GM23338 (cell line): ENCODE measurements around the gene SQSTM1. TPM values are rescaled to one million over a fixed set of nuclear protein-coding genes. Genes with fewer than 3 reads are reported as not detected.

Source experiments
- ATAC-seq: fragments of 200-7000 bp; cut with Tn5 transposase; 3 replicates; pipeline ENCODE4 v1.9.1; 2020
- DNase-seq: peaks from one replicate; pipeline ENCODE4 v3.0.0-alpha.2; 2015; ENCODE audit warnings: low spot score
- H2AFZ ChIP-seq: fragments of 200-600 bp; sonication (generic); 2 replicates; pipeline ENCODE4 v1.8.0; 2016; ENCODE audit warnings: antibody characterized with exemption, mild to moderate bottlenecking, moderate library complexity
- H3F3A ChIP-seq: fragments of 200-600 bp; sonication (generic); replicated peaks from 2 replicates; pipeline ENCODE4 v1.8.0; 2017; ENCODE audit warnings: antibody characterized with exemption, mixed run types, low read depth
- H3K27ac ChIP-seq: fragments of 200-600 bp; sonication (generic); 2 replicates; pipeline ENCODE4 v1.6.1; 2016; ENCODE audit warnings: low read depth
- H3K27me3 ChIP-seq: fragments of 200-600 bp; sonication (generic); 2 replicates; pipeline ENCODE4 v1.8.0; 2016; ENCODE audit warnings: mild to moderate bottlenecking, mixed run types, moderate library complexity; ENCODE audit not compliant: insufficient read depth
- H3K36me3 ChIP-seq: fragments of 200-600 bp; sonication (generic); 2 replicates; pipeline ENCODE4 v1.8.0; 2016; ENCODE audit warnings: mild to moderate bottlenecking; ENCODE audit not compliant: insufficient read depth
- H3K4me1 ChIP-seq: fragments of 200-600 bp; sonication (generic); 2 replicates; pipeline ENCODE4 v1.8.0; 2016; ENCODE audit warnings: mild to moderate bottlenecking, moderate library complexity; ENCODE audit not compliant: insufficient read depth
- H3K4me2 ChIP-seq: fragments of 200-600 bp; sonication (generic); 2 replicates; pipeline ENCODE4 v1.7.1; 2017; ENCODE audit warnings: mixed run types
- H3K4me3 ChIP-seq: fragments of 200-600 bp; sonication (generic); 2 replicates; pipeline ENCODE4 v1.6.1; 2016; ENCODE audit warnings: mixed run types
- H3K79me2 ChIP-seq: fragments of 200-600 bp; sonication (generic); replicated peaks from 2 replicates; pipeline ENCODE4 v1.8.0; 2017; ENCODE audit warnings: mild to moderate bottlenecking; ENCODE audit not compliant: insufficient read depth
- H3K9me2 ChIP-seq: fragments of 200-600 bp; sonication (generic); 2 replicates; pipeline ENCODE4 v1.8.0; 2017; ENCODE audit not compliant: insufficient read depth
- H4K20me1 ChIP-seq: fragments of 200-600 bp; sonication (generic); replicated peaks from 2 replicates; pipeline ENCODE4 v1.8.0; 2017; ENCODE audit warnings: mild to moderate bottlenecking; ENCODE audit not compliant: insufficient read depth
- H3K27ac Mint-ChIP-seq: 2 replicates; pipeline ENCODE4 v1.8.0; 2020; ENCODE audit warnings: inconsistent platforms, mild to moderate bottlenecking, moderate library complexity, mixed read lengths
- H3K27me3 Mint-ChIP-seq: 3 replicates; pipeline ENCODE4 v1.8.0; 2022; ENCODE audit warnings: low read depth, mild to moderate bottlenecking, moderate library complexity, mixed read lengths, inconsistent platforms; ENCODE audit not compliant: insufficient read depth, poor library complexity
- H3K36me3 Mint-ChIP-seq: 3 replicates; pipeline ENCODE4 v1.8.0; 2021; ENCODE audit warnings: low read depth, mild to moderate bottlenecking, inconsistent platforms, moderate library complexity, mixed read lengths
- H3K4me1 Mint-ChIP-seq: 3 replicates; pipeline ENCODE4 v1.8.0; 2020; ENCODE audit warnings: mild to moderate bottlenecking, inconsistent platforms, mixed read lengths
- H3K4me3 Mint-ChIP-seq: 3 replicates; pipeline ENCODE4 v1.8.0; 2021; ENCODE audit warnings: moderate library complexity, mild to moderate bottlenecking, inconsistent platforms, mixed read lengths
- H3K9me3 Mint-ChIP-seq: 3 replicates; pipeline ENCODE4 v1.8.0; 2020; ENCODE audit warnings: moderate library complexity, mild to moderate bottlenecking, inconsistent platforms, mixed read lengths
- CREB1 ChIP-seq: fragments of 250-450 bp; sonication (Bioruptor Pico); IDR thresholded peaks from 2 replicates; pipeline ENCODE4 v1.5.0; 2020; ENCODE audit warnings: low read depth, mild to moderate bottlenecking, moderate library complexity
- EZH2phosphoT487 ChIP-seq: fragments of 200-600 bp; sonication (generic); IDR thresholded peaks from one replicate; pipeline ENCODE4 v1.8.1; 2018; ENCODE audit warnings: antibody characterized with exemption; ENCODE audit not compliant: unreplicated experiment
- JUNB ChIP-seq: IDR thresholded peaks from one replicate; pipeline ENCODE4 v1.6.1; 2016; ENCODE audit warnings: antibody characterized with exemption; ENCODE audit not compliant: unreplicated experiment
- NANOG ChIP-seq: IDR thresholded peaks from 2 replicates; pipeline ENCODE4 v1.6.1; 2016; ENCODE audit warnings: antibody characterized with exemption, borderline replicate concordance
- POLR2AphosphoS5 ChIP-seq: IDR thresholded peaks from 2 replicates; pipeline ENCODE4 v1.6.1; 2016; ENCODE audit warnings: antibody characterized with exemption, low read depth
- STAT1 ChIP-seq: IDR thresholded peaks from one replicate; pipeline ENCODE4 v1.6.1; 2016; ENCODE audit warnings: antibody characterized with exemption; ENCODE audit not compliant: unreplicated experiment
- ZNF114 ChIP-seq: fragments of 250-450 bp; sonication (Bioruptor Pico); IDR thresholded peaks from 2 replicates; pipeline ENCODE4 v1.5.0; 2020; ENCODE audit warnings: mild to moderate bottlenecking, moderate library complexity
- ZNF331 ChIP-seq: fragments of 250-450 bp; sonication (Bioruptor Pico); IDR thresholded peaks from 2 replicates; pipeline ENCODE4 v1.5.0; 2020; ENCODE audit warnings: low read depth, mild to moderate bottlenecking, moderate library complexity
- polyA plus RNA-seq: library from polyadenylated mRNA; unstranded; fragments of >200 nt; fragmentation: Nextera tagmentation; extraction: Ambion mirVana; gene quantifications from 2 replicates; pipeline ENCODE4 v1.2.1, GENCODE V29; 2016
- total RNA-seq: library from RNA; depleted of rRNA; stranded (reverse); fragments of >200 nt; shearing (Covaris generic); gene quantifications from 2 replicates; pipeline ENCODE4 v1.2.3, GENCODE V29; 2014
- TF ChIP-seq, protein P1 (sequence below): IDR thresholded peaks from one replicate; pipeline ENCODE4 v1.6.1; 2018; ENCODE audit warnings: antibody characterized with exemption; ENCODE audit not compliant: unreplicated experiment

The SQSTM1 gene
- total and polyA plus RNA-seq, 2 experiments from 2014 or later: 58.0 to 92.6 TPM

GRCh38 chr5:179832039-179832745 is 11.5 kb downstream of the SQSTM1 start:
- H3K27ac ChIP-seq: 0 out of 2 replicates have a peak overlapping the region, but pooled peaks have one; percentile 45
- Mint-ChIP-seq H3K27ac (no peak overlapping the region), H3K36me3 (peaks cover 98% of the 10 kb centered on the region), H3K4me3 (no peak overlapping the region), H3K27me3 (peaks cover 26% of the 10 kb centered on the region), H3K4me1 (peaks cover 24% of the 10 kb centered on the region), H3K9me3 (peaks cover 11% of the 10 kb centered on the region)
- no peak overlapping the region for H2AFZ ChIP-seq
- H3F3A ChIP-seq: peaks cover 23% of the 10 kb centered on the region
- H3K36me3 ChIP-seq: peaks cover 30% of the 10 kb centered on the region
- H3K79me2 ChIP-seq: no peaks in the 10 kb centered on the region
- peaks cover 21% of the 10 kb centered on the region for H4K20me1 ChIP-seq
- ATAC-seq: no peak
- no peak overlapping the region for H3K4me2 ChIP-seq
- H3K4me1 ChIP-seq: peaks cover 23% of the 10 kb centered on the region
- H3K4me3 ChIP-seq: no peak overlapping the region
- H3K9me2 ChIP-seq: no peaks in the 10 kb centered on the region
- H3K27me3 ChIP-seq: no peaks in the 10 kb centered on the region
- no peak for DNase-seq
- TF ChIP-seq NANOG: no peak
- TF ChIP-seq, protein P1, sequence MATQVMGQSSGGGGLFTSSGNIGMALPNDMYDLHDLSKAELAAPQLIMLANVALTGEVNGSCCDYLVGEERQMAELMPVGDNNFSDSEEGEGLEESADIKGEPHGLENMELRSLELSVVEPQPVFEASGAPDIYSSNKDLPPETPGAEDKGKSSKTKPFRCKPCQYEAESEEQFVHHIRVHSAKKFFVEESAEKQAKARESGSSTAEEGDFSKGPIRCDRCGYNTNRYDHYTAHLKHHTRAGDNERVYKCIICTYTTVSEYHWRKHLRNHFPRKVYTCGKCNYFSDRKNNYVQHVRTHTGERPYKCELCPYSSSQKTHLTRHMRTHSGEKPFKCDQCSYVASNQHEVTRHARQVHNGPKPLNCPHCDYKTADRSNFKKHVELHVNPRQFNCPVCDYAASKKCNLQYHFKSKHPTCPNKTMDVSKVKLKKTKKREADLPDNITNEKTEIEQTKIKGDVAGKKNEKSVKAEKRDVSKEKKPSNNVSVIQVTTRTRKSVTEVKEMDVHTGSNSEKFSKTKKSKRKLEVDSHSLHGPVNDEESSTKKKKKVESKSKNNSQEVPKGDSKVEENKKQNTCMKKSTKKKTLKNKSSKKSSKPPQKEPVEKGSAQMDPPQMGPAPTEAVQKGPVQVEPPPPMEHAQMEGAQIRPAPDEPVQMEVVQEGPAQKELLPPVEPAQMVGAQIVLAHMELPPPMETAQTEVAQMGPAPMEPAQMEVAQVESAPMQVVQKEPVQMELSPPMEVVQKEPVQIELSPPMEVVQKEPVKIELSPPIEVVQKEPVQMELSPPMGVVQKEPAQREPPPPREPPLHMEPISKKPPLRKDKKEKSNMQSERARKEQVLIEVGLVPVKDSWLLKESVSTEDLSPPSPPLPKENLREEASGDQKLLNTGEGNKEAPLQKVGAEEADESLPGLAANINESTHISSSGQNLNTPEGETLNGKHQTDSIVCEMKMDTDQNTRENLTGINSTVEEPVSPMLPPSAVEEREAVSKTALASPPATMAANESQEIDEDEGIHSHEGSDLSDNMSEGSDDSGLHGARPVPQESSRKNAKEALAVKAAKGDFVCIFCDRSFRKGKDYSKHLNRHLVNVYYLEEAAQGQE: no peak

DNA sequence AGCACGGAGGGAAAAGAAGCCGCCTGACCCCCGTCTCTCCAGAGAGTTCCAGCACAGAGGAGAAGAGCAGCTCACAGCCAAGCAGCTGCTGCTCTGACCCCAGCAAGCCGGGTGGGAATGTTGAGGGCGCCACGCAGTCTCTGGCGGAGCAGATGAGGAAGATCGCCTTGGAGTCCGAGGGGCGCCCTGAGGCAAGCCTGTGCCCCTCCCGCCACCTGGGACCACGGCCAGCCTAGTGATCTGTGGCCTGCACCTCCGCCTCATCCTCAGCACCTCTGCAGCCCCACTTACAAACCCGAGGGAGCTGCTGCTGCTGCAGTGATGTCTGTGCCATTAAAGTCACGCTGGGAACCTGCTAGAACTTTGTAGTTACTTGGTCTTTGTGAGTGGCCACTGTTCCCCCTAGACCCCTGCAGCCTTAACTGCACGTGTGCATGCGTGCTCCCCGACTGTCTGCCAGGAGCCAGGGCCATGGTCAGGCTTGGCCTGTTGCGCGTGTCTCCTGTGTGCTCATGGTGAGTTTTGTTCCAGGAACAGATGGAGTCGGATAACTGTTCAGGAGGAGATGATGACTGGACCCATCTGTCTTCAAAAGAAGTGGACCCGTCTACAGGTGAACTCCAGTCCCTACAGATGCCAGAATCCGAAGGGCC is 12.5 kb downstream of the SQSTM1 start:
- no peak overlapping the region for H2AFZ ChIP-seq
- Mint-ChIP-seq H3K27me3 (peaks cover 29% of the 10 kb centered on the region), H3K27ac (no peak overlapping the region), H3K4me3 (no peak overlapping the region), H3K36me3 (peaks cover 98% of the 10 kb centered on the region), H3K4me1 (peaks cover 15% of the 10 kb centered on the region), H3K9me3 (peaks cover 11% of the 10 kb centered on the region)
- H3K4me3 ChIP-seq: no peak overlapping the region
- H3K9me2 ChIP-seq: no peaks in the 10 kb centered on the region
- no peaks in the 10 kb centered on the region for H3K79me2 ChIP-seq
- DNase-seq (no peak), ATAC-seq (no peak)
- H4K20me1 ChIP-seq: peaks cover 20% of the 10 kb centered on the region
- H3K27ac ChIP-seq: no peak overlapping the region
- peaks cover 25% of the 10 kb centered on the region for H3F3A ChIP-seq
- H3K36me3 ChIP-seq: peaks cover 30% of the 10 kb centered on the region
- TF ChIP-seq ZNF331 (no peak), POLR2AphosphoS5 (0 out of 2 replicates have a peak, but pooled peaks have one; percentile 22)
- no peak overlapping the region for H3K4me2 ChIP-seq
- H3K4me1 ChIP-seq: peaks cover 18% of the 10 kb centered on the region
- no peaks in the 10 kb centered on the region for H3K27me3 ChIP-seq

DNA sequence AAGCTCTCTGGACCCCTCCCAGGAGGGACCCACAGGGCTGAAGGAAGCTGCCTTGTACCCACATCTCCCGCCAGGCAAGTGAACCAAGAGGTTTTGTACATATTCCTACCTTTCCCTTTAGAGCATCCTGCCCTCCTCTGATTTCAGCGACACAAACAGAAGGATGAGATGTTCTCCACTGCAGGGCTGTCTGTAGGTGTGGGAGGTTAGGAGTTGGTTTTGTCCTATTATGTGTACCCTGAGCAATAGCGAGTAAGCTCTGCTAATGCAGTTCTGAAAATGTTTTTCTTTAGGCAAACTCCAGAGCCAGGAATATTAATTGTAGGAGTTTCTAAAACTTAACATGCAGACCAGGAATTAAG is 13.0 kb downstream of the SQSTM1 start:
- no peak overlapping the region for H3K4me3 Mint-ChIP-seq
- H3F3A ChIP-seq: peaks cover 25% of the 10 kb centered on the region
- no peak overlapping the region for H2AFZ ChIP-seq
- no peak for ATAC-seq
- peaks cover 10% of the 10 kb centered on the region for H3K4me1 Mint-ChIP-seq
- H3K27me3 ChIP-seq: no peaks in the 10 kb centered on the region
- no peak overlapping the region for H3K4me3 ChIP-seq
- H3K36me3 ChIP-seq: peaks cover 26% of the 10 kb centered on the region
- no peak for DNase-seq
- peaks cover 13% of the 10 kb centered on the region for H3K4me1 ChIP-seq
- H3K27ac Mint-ChIP-seq: no peak overlapping the region
- H3K27ac ChIP-seq: no peak overlapping the region
- H3K27me3 Mint-ChIP-seq: peaks cover 27% of the 10 kb centered on the region
- H4K20me1 ChIP-seq: peaks cover 15% of the 10 kb centered on the region
- H3K9me3 Mint-ChIP-seq: peaks cover 11% of the 10 kb centered on the region
- no peaks in the 10 kb centered on the region for H3K79me2 ChIP-seq
- H3K36me3 Mint-ChIP-seq: peaks cover 98% of the 10 kb centered on the region
- no peaks in the 10 kb centered on the region for H3K9me2 ChIP-seq
- no peak overlapping the region for H3K4me2 ChIP-seq
- TF ChIP-seq CREB1 (CRISPR knock-in tag): no peak
- TF ChIP-seq POLR2AphosphoS5: no peak
- TF ChIP-seq ZNF114: no peak
- TF ChIP-seq EZH2phosphoT487: no peak
- TF ChIP-seq, protein P1: no peak
- TF ChIP-seq JUNB: no peak
- TF ChIP-seq NANOG: no peak
- TF ChIP-seq STAT1: no peak
